B cell (primary cell): ENCODE measurements around the gene ZSCAN23. TPM values are rescaled to one million over a fixed set of nuclear protein-coding genes. Genes with fewer than 3 reads are reported as not detected.

Source experiments
- ATAC-seq: fragments of 200-7000 bp; cut with Tn5 transposase; one replicate; pipeline ENCODE4 v1.10.0; 2021; ENCODE audit warnings: low read depth, mild to moderate bottlenecking, moderate number of reproducible peaks, moderate library complexity
- CTCF ChIA-PET: fragments of 350-600 bp; sonication (Branson Sonifier 250); formaldehyde crosslinking; loops from one replicate; lab custom pipeline; 2021; ENCODE audit warnings: antibody characterized with exemption, inconsistent platforms; lab: Charles Lee
- POLR2A ChIA-PET: fragments of 350-600 bp; sonication (Branson Sonifier 250); formaldehyde crosslinking; loops from one replicate; lab custom pipeline; 2021; ENCODE audit warnings: antibody characterized with exemption; lab: Charles Lee
- DNase-seq: peaks from one replicate; pipeline ENCODE4 v3.0.0; 2013
- H2AFZ ChIP-seq: 2 replicates; pipeline ENCODE4 v1.6.1; 2012; ENCODE audit warnings: mild to moderate bottlenecking, low read depth, low read length; ENCODE audit not compliant: insufficient read depth, poor library complexity, severe bottlenecking
- H3K27ac ChIP-seq, 2 donors: 1 replicate in 1 of 2; 2 replicates in 1 of 2; pipeline ENCODE4 v1.5.1; 2012 to 2013; ENCODE audit warnings: low read length in 2 of 2, mild to moderate bottlenecking in 2 of 2, moderate library complexity in 1 of 2
- H3K27me3 ChIP-seq, 4 experiments: fragments of 200-600 bp in 1 of 4; sonication (generic) in 1 of 4; replicated peaks in 1 of 4; 1 replicate in 2 of 4; 2 replicates in 2 of 4; pipeline versions ENCODE4 v1.6.1 to v1.7.0; 2013 to 2016; ENCODE audit warnings: low read length in 3 of 4, mild to moderate bottlenecking in 2 of 4, mixed read lengths in 1 of 4, moderate library complexity in 1 of 4; ENCODE audit not compliant: insufficient read depth in 4 of 4, control insufficient read depth in 3 of 4; ENCODE audit errors: control extremely low read depth in 1 of 4
- H3K36me3 ChIP-seq, 2 experiments: replicated peaks in 1 of 2; 1 replicate in 1 of 2; 2 replicates in 1 of 2; pipeline versions ENCODE4 v1.6.1 to v1.7.1; 2013; ENCODE audit warnings: low read length in 1 of 2; ENCODE audit not compliant: insufficient read depth in 2 of 2, control insufficient read depth in 1 of 2; ENCODE audit errors: control extremely low read depth in 1 of 2, extremely low read depth in 1 of 2
- H3K4me1 ChIP-seq, 2 donors: fragments of 200-600 bp in 1 of 2; sonication (generic) in 1 of 2; 1 replicate in 1 of 2; 2 replicates in 1 of 2; pipeline versions ENCODE4 v1.5.1 to v1.6.1; 2013 to 2017; ENCODE audit warnings: low read length in 2 of 2; ENCODE audit not compliant: control insufficient read depth in 2 of 2, insufficient read depth in 2 of 2
- H3K4me2 ChIP-seq: replicated peaks from 2 replicates; pipeline ENCODE3; 2012; ENCODE audit warnings: mild to moderate bottlenecking, low read depth, low read length; ENCODE audit not compliant: poor library complexity, severe bottlenecking
- H3K4me3 ChIP-seq, 5 experiments: fragments of 200-600 bp in 1 of 5; sonication (generic) in 1 of 5; 1 replicate in 3 of 5; 2 replicates in 2 of 5; pipeline versions ENCODE4 v1.5.1 to v1.7.0; 2011 to 2016; ENCODE audit warnings: low read length in 4 of 5, mild to moderate bottlenecking in 4 of 5, low read depth in 2 of 5, control low read depth in 1 of 5, moderate library complexity in 1 of 5; ENCODE audit not compliant: insufficient read depth in 1 of 5; ENCODE audit errors: control extremely low read depth in 1 of 5, extremely low read depth in 1 of 5
- H3K79me2 ChIP-seq: fragments of 200-600 bp; sonication (generic); one replicate; pipeline ENCODE4 v1.6.0; 2016; ENCODE audit warnings: low read length; ENCODE audit not compliant: control insufficient read depth, insufficient read depth
- H3K9ac ChIP-seq: fragments of 200-600 bp; sonication (generic); 2 replicates; pipeline ENCODE4 v1.6.1; 2017; ENCODE audit warnings: mild to moderate bottlenecking, low read length, moderate library complexity
- H3K9me3 ChIP-seq, 3 donors: one replicate each; pipeline versions ENCODE4 v1.6.1 to v1.7.1; 2013; ENCODE audit warnings: low read length in 2 of 3; ENCODE audit not compliant: control insufficient read depth in 2 of 3, insufficient read depth in 1 of 3; ENCODE audit errors: control extremely low read depth in 1 of 3
- H4K20me1 ChIP-seq: 2 replicates; pipeline ENCODE4 v1.6.0; 2012; ENCODE audit warnings: mild to moderate bottlenecking, low read length; ENCODE audit not compliant: insufficient read depth, control insufficient read depth, poor library complexity, severe bottlenecking
- H3K27ac Mint-ChIP-seq: one replicate; pipeline ENCODE4 v1.8.0; 2021; ENCODE audit warnings: mixed read lengths
- H3K27me3 Mint-ChIP-seq: one replicate; pipeline ENCODE4 v1.8.0; 2021; ENCODE audit warnings: mixed read lengths
- H3K4me1 Mint-ChIP-seq: one replicate; pipeline ENCODE4 v1.8.0; 2021; ENCODE audit warnings: mixed read lengths
- H3K4me3 Mint-ChIP-seq: one replicate; pipeline ENCODE4 v1.8.0; 2021; ENCODE audit warnings: mixed read lengths
- H3K9me3 Mint-ChIP-seq: one replicate; pipeline ENCODE4 v1.8.0; 2022; ENCODE audit warnings: mixed read lengths; ENCODE audit not compliant: insufficient read depth
- EZH2 ChIP-seq: IDR thresholded peaks from 2 replicates; pipeline ENCODE4 v1.6.1; 2012; ENCODE audit warnings: borderline replicate concordance, low read depth, mild to moderate bottlenecking, moderate library complexity, low read length; ENCODE audit not compliant: insufficient read depth, poor library complexity, severe bottlenecking
- WGBS: methylation state at CpG from one replicate; pipeline ENCODE4 v1.1.5; 2013; ENCODE audit warnings: missing lambda C conversion rate; ENCODE audit not compliant: insufficient coverage; 5-methylcytosine and 5-hydroxymethylcytosine counted together
- intact Hi-C: fragments of 100-400 bp; cut with micrococcal nuclease; formaldehyde crosslinking; loops from one replicate; pipeline ENCODE4 v1.10.0; 2022
- polyA plus RNA-seq: library from polyadenylated mRNA; depleted of rRNA; stranded (reverse); fragments of >200 nt; gene quantifications from 2 replicates; pipeline ENCODE4 v1.2.3, GENCODE V29; 2012
- total RNA-seq, 2 donors: library from RNA; stranded (reverse); fragments of 120-200 nt in 1 of 2; gene quantifications; 1 replicate in 1 of 2; 2 replicates in 1 of 2; pipeline versions ENCODE4 v1.2.3 to v1.2.4, GENCODE V29; 2013 to 2022
- TF ChIP-seq, protein P1 (sequence below): fragments of 200-600 bp; IDR thresholded peaks from one replicate; pipeline ENCODE4 v1.8.0; 2022; ENCODE audit warnings: antibody characterized with exemption, mild to moderate bottlenecking

Gene ZSCAN23
- total and polyA plus RNA-seq, 2 donors (not counting 1 experiment from before 2014, with no cell fraction given), result 0.79 TPM; not detected in 1

DNA sequence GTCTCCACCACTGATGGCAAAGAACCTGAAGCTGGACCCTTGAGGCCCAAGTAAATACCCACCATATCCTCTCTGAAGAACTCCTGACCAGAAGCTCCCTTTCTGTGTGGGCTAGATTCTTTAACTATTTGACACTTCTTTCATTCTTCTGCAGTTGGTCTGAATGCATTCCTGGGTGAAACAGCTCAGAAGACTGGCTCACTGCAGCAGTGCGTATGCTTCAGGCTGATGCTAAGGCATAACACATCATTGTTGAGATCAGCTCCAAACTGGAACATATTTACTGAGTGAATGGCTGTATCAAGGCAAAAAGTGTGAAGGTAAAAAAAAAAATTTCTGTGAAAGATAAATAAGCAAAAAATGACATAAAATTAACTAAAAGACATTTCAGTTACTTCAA, 19.7 kb downstream of the ZSCAN23 start:
- peaks cover 0 to 6% (median 0%) of the 10 kb centered on the region in 4 experiments for H3K27me3 ChIP-seq
- no peak overlapping the region for H3K9ac ChIP-seq
- no peaks in the 10 kb centered on the region for H3K4me1 ChIP-seq
- H3K4me1 Mint-ChIP-seq, result no peaks in the 10 kb centered on the region
- H3K36me3 ChIP-seq, result no peaks in the 10 kb centered on the region
- no peak overlapping the region for H3K27ac Mint-ChIP-seq
- no peak for ATAC-seq
- H3K4me3 ChIP-seq, result no peak overlapping the region
- no peak overlapping the region for H3K4me3 Mint-ChIP-seq
- intact Hi-C loops, result no loop called here
- TF ChIP-seq, protein P1, sequence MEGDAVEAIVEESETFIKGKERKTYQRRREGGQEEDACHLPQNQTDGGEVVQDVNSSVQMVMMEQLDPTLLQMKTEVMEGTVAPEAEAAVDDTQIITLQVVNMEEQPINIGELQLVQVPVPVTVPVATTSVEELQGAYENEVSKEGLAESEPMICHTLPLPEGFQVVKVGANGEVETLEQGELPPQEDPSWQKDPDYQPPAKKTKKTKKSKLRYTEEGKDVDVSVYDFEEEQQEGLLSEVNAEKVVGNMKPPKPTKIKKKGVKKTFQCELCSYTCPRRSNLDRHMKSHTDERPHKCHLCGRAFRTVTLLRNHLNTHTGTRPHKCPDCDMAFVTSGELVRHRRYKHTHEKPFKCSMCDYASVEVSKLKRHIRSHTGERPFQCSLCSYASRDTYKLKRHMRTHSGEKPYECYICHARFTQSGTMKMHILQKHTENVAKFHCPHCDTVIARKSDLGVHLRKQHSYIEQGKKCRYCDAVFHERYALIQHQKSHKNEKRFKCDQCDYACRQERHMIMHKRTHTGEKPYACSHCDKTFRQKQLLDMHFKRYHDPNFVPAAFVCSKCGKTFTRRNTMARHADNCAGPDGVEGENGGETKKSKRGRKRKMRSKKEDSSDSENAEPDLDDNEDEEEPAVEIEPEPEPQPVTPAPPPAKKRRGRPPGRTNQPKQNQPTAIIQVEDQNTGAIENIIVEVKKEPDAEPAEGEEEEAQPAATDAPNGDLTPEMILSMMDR, result no peak
- TF ChIP-seq EZH2, result no peak
- H4K20me1 ChIP-seq, result no peaks in the 10 kb centered on the region
- no peaks in the 10 kb centered on the region for H3K79me2 ChIP-seq
- H3K27ac ChIP-seq, result no peak overlapping the region
- peaks cover 31% of the 10 kb centered on the region for H3K27me3 Mint-ChIP-seq
- CTCF ChIA-PET, result no interaction called here
- WGBS, result no CpG with 5 or more reads among the region's 1 CpG
- H2AFZ ChIP-seq, result no peak overlapping the region
- POLR2A ChIA-PET, result no interaction called here
- H3K9me3 ChIP-seq, result no peaks in the 10 kb centered on the region
- H3K9me3 Mint-ChIP-seq, result peaks cover 2% of the 10 kb centered on the region
- DNase-seq, result no peak
- no peak overlapping the region for H3K4me2 ChIP-seq

DNA sequence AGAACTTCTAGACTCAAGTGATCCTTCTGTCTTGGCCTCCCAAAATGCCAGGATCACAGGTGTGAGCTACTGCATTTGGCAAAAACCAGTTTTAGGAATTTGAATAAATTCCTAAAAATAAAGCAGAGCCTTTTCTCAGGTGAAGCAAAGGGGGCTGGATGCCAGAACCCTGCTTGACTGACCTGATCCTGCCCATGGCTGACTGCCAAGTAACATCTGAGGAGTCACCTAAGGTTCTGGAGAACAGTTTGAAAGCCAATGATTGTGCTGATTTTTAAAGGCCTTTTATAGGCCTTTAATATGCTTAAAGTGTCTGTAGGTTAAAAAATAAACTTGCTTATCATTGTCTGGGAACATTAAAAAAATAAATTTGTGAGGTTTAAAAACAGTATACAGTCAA, 29.6 kb downstream of the ZSCAN23 start:
- ChIA-PET POLR2A (no interaction called here), CTCF (no interaction called here)
- H3K4me3 ChIP-seq, result no peak overlapping the region
- H3K27ac Mint-ChIP-seq, result no peak overlapping the region
- peaks cover 2% of the 10 kb centered on the region for H3K9me3 Mint-ChIP-seq
- H3K27me3 Mint-ChIP-seq, result peaks cover 39% of the 10 kb centered on the region
- H3K4me3 Mint-ChIP-seq, result no peak overlapping the region
- TF ChIP-seq EZH2, result no peak
- TF ChIP-seq, protein P1, result no peak
- intact Hi-C loops, result no loop called here
- H3K27me3 ChIP-seq, result peaks cover 0 to 11% (median under 1%) of the 10 kb centered on the region in 4 experiments
- peaks cover 0 to 2% (median 0%) of the 10 kb centered on the region in 3 donors for H3K9me3 ChIP-seq
- H3K27ac ChIP-seq, result no peak overlapping the region
- DNase-seq (no peak), ATAC-seq (no peak)
- no peaks in the 10 kb centered on the region for H3K4me1 ChIP-seq
- no peak overlapping the region for H3K4me2 ChIP-seq
- H2AFZ ChIP-seq, result no peak overlapping the region
- H3K79me2 ChIP-seq, result no peaks in the 10 kb centered on the region
- no peaks in the 10 kb centered on the region for H4K20me1 ChIP-seq
- H3K4me1 Mint-ChIP-seq, result no peaks in the 10 kb centered on the region
- no peaks in the 10 kb centered on the region for H3K36me3 ChIP-seq
- no peak overlapping the region for H3K9ac ChIP-seq
